H9 (cell line): Measurements from ENCODE around the gene EGLN1. TPM values are rescaled to one million over a fixed set of nuclear protein-coding genes. Genes with fewer than 3 reads are reported as not detected.

Experiments used
- DNase-seq: peaks from one replicate; pipeline ENCODE4 v3.0.0-alpha.2; 2017
- H2AFZ ChIP-seq: one replicate; pipeline ENCODE4 v1.6.1; 2013; ENCODE audit warnings: mild to moderate bottlenecking, low read length, control low read depth, moderate library complexity
- H2AK5ac ChIP-seq: 2 replicates; pipeline ENCODE4 v1.6.1; 2013; ENCODE audit warnings: low read length, control low read depth, mixed read lengths; ENCODE audit not compliant: insufficient read length
- H2BK120ac ChIP-seq: one replicate; pipeline ENCODE4 v1.6.1; 2013; ENCODE audit warnings: low read depth, mild to moderate bottlenecking, low read length, control low read depth, inconsistent platforms; ENCODE audit not compliant: poor library complexity, severe bottlenecking
- H2BK12ac ChIP-seq: 2 replicates; pipeline ENCODE4 v1.6.1; 2013; ENCODE audit warnings: low read length, control low read depth, mixed read lengths, low read depth; ENCODE audit not compliant: insufficient read length
- H2BK15ac ChIP-seq: 2 replicates; pipeline ENCODE4 v1.6.1; 2013; ENCODE audit warnings: low read depth, low read length, control low read depth
- H2BK20ac ChIP-seq: one replicate; pipeline ENCODE4 v1.6.1; 2013; ENCODE audit warnings: low read depth, mild to moderate bottlenecking, low read length, control low read depth, inconsistent platforms; ENCODE audit not compliant: poor library complexity, severe bottlenecking
- H2BK5ac ChIP-seq: 2 replicates; pipeline ENCODE4 v1.6.1; 2013; ENCODE audit warnings: low read length, control low read depth, mixed read lengths; ENCODE audit not compliant: insufficient read length
- H3K14ac ChIP-seq: 2 replicates; pipeline ENCODE4 v1.6.1; 2013; ENCODE audit warnings: low read length, control low read depth; ENCODE audit not compliant: insufficient read depth
- H3K18ac ChIP-seq: 2 replicates; pipeline ENCODE4 v1.6.1; 2013; ENCODE audit warnings: low read depth, mild to moderate bottlenecking, mixed read lengths, low read length, control low read depth; ENCODE audit not compliant: insufficient read length
- H3K23ac ChIP-seq: 2 replicates; pipeline ENCODE4 v1.6.1; 2013; ENCODE audit warnings: low read length, control low read depth, mixed read lengths, low read depth; ENCODE audit not compliant: insufficient read length
- H3K23me2 ChIP-seq: 2 replicates; pipeline ENCODE4 v1.6.1; 2013; ENCODE audit warnings: low read depth, mild to moderate bottlenecking, mixed read lengths, low read length, control low read depth; ENCODE audit not compliant: insufficient read length, poor library complexity, severe bottlenecking
- H3K27ac ChIP-seq: 2 replicates; pipeline ENCODE4 v1.5.1; 2013; ENCODE audit warnings: low read length, control low read depth, mixed read lengths, low read depth; ENCODE audit not compliant: insufficient read length
- H3K27me3 ChIP-seq: 2 replicates; pipeline ENCODE4 v1.6.1; 2013; ENCODE audit warnings: low read length, control low read depth, inconsistent platforms; ENCODE audit not compliant: insufficient read depth
- H3K4ac ChIP-seq: 2 replicates; pipeline ENCODE4 v1.6.1; 2013; ENCODE audit warnings: low read depth, mild to moderate bottlenecking, control low read depth, inconsistent platforms, low read length, moderate library complexity
- H3K4me1 ChIP-seq: 2 replicates; pipeline ENCODE4 v1.6.1; 2013; ENCODE audit warnings: low read length, control low read depth, inconsistent platforms; ENCODE audit not compliant: insufficient read depth
- H3K4me2 ChIP-seq: 2 replicates; pipeline ENCODE4 v1.6.1; 2013; ENCODE audit warnings: low read length, control low read depth, mixed read lengths; ENCODE audit not compliant: insufficient read length, insufficient read depth
- H3K56ac ChIP-seq: 2 replicates; pipeline ENCODE4 v1.6.1; 2013; ENCODE audit warnings: low read depth, mild to moderate bottlenecking, mixed read lengths, low read length, control low read depth; ENCODE audit not compliant: insufficient read length
- H3K79me1 ChIP-seq: 2 replicates; pipeline ENCODE4 v1.6.1; 2013; ENCODE audit warnings: low read depth, mild to moderate bottlenecking, moderate library complexity, low read length, control low read depth, inconsistent platforms; ENCODE audit not compliant: insufficient read depth, poor library complexity, severe bottlenecking
- H3K79me2 ChIP-seq: 2 replicates; pipeline ENCODE4 v1.6.1; 2013; ENCODE audit warnings: low read length, control low read depth, inconsistent platforms; ENCODE audit not compliant: insufficient read depth
- H3K9ac ChIP-seq: 2 replicates; pipeline ENCODE4 v1.6.1; 2013; ENCODE audit warnings: low read length, control low read depth, mixed read lengths; ENCODE audit not compliant: insufficient read length; ENCODE audit errors: extremely low read depth
- H3K9me3 ChIP-seq: one replicate; pipeline ENCODE4 v1.6.1; 2013; ENCODE audit warnings: low read depth, low read length, inconsistent platforms; ENCODE audit not compliant: control insufficient read depth
- H3T11ph ChIP-seq: one replicate; pipeline ENCODE4 v1.6.1; 2013; ENCODE audit warnings: mild to moderate bottlenecking, low read length, control low read depth, inconsistent platforms
- H4K20me1 ChIP-seq: one replicate; pipeline ENCODE4 v1.6.1; 2013; ENCODE audit not compliant: control insufficient read depth, insufficient read length, insufficient read depth
- H4K5ac ChIP-seq: 2 replicates; pipeline ENCODE4 v1.6.1; 2013; ENCODE audit warnings: low read depth, mild to moderate bottlenecking, mixed read lengths, low read length, control low read depth; ENCODE audit not compliant: insufficient read length
- H4K8ac ChIP-seq: replicated peaks from 2 replicates; pipeline ENCODE4 v1.6.1; 2013; ENCODE audit warnings: low read length, control low read depth, mixed read lengths, low read depth; ENCODE audit not compliant: insufficient read length
- H4K91ac ChIP-seq: 2 replicates; pipeline ENCODE4 v1.6.1; 2013; ENCODE audit warnings: low read depth, mild to moderate bottlenecking, moderate library complexity, mixed read lengths, low read length, control low read depth; ENCODE audit not compliant: insufficient read length
- H3K27ac Mint-ChIP-seq, 3 experiments: 2 replicates in 2 of 3; 3 replicates in 1 of 3; pipeline ENCODE4 v1.8.0; 2020 to 2021; ENCODE audit warnings: mixed read lengths in 3 of 3, mild to moderate bottlenecking in 1 of 3, moderate library complexity in 1 of 3
- H3K27me3 Mint-ChIP-seq: 2 replicates; pipeline ENCODE4 v1.8.0; 2021; ENCODE audit warnings: low read depth, mild to moderate bottlenecking, moderate library complexity, mixed read lengths
- H3K36me3 Mint-ChIP-seq, 3 experiments: 2 replicates in 2 of 3; 3 replicates in 1 of 3; pipeline ENCODE4 v1.8.0; 2020 to 2021; ENCODE audit warnings: low read depth in 3 of 3, mixed read lengths in 3 of 3; ENCODE audit not compliant: insufficient read depth in 1 of 3
- H3K4me1 Mint-ChIP-seq, 2 experiments: 2 replicates each; pipeline ENCODE4 v1.8.0; 2020; ENCODE audit warnings: mixed read lengths in 2 of 2
- H3K4me3 Mint-ChIP-seq, 2 experiments: 2 replicates in 1 of 2; 3 replicates in 1 of 2; pipeline ENCODE4 v1.8.0; 2020 to 2021; ENCODE audit warnings: mild to moderate bottlenecking in 2 of 2, mixed read lengths in 2 of 2, moderate library complexity in 1 of 2
- H3K9me3 Mint-ChIP-seq, 2 experiments: 2 replicates in 1 of 2; 3 replicates in 1 of 2; pipeline ENCODE4 v1.8.0; 2020; ENCODE audit warnings: mild to moderate bottlenecking in 2 of 2, mixed read lengths in 2 of 2, moderate library complexity in 1 of 2
- CTCF ChIP-seq: fragments of 200-600 bp; sonication (generic); conservative IDR thresholded peaks from 3 replicates; pipeline ENCODE4 v1.8.0; 2021; ENCODE audit warnings: antibody characterized with exemption, mild to moderate bottlenecking
- WGBS: extraction: QIAGEN DNeasy Blood & Tissue Kit; methylation state at CpG from one replicate; pipeline ENCODE4 v1.1.7; 2013; ENCODE audit warnings: missing lambda C conversion rate, low lambda C conversion rate, mixed read lengths; ENCODE audit not compliant: insufficient read length; ENCODE audit errors: extremely low coverage; 5-methylcytosine and 5-hydroxymethylcytosine counted together
- total RNA-seq: library from RNA; stranded (reverse); gene quantifications from 2 replicates; pipeline ENCODE4 v1.2.1, GENCODE V29; 2021

The EGLN1 gene
- total RNA-seq, 1 experiment from 2014 or later: 8.4 TPM

- Histone ChIP-seq H3K79me2 (no peaks in the 10 kb centered on the region), H3K9me3 (no peaks in the 10 kb centered on the region), H2AK5ac (no peak overlapping the region), H2BK20ac (no peak overlapping the region), H4K5ac (no peak overlapping the region), H3K27me3 (no peaks in the 10 kb centered on the region), H3K23ac (no peak overlapping the region), H2BK120ac (no peak overlapping the region), H3K79me1 (no peaks in the 10 kb centered on the region), H3K56ac (no peak overlapping the region), H4K91ac (no peak overlapping the region), H4K20me1 (no peaks in the 10 kb centered on the region), H2BK12ac (no peak overlapping the region), H3K23me2 (no peaks in the 10 kb centered on the region), H3K18ac (no peak overlapping the region), H3K4me1 (no peaks in the 10 kb centered on the region), H4K8ac (no peak overlapping the region), H2BK15ac (no peak overlapping the region), H3K4ac (no peak overlapping the region), H3T11ph (no peak overlapping the region), H3K4me2 (no peak overlapping the region), H3K14ac (no peak overlapping the region), H3K9ac (no peak overlapping the region), H2AFZ (no peak overlapping the region), H3K27ac (no peak overlapping the region), H2BK5ac (no peak overlapping the region)
- H3K9me3 Mint-ChIP-seq: no peaks in the 10 kb centered on the region
- H3K36me3 Mint-ChIP-seq: peaks cover 0 to 14% (median 8%) of the 10 kb centered on the region in 3 experiments; a peak in 5 of 7 replicates
- H3K4me3 Mint-ChIP-seq: no peak overlapping the region
- no peak for DNase-seq
- no peak for TF ChIP-seq CTCF
- WGBS: no CpG with 5 or more reads among the region's 10 CpGs
- H3K4me1 Mint-ChIP-seq: no peaks in the 10 kb centered on the region
- no peaks in the 10 kb centered on the region for H3K27me3 Mint-ChIP-seq
- no peak overlapping the region for H3K27ac Mint-ChIP-seq
These were observed 64.8 kb downstream of the EGLN1 start for GRCh38 chr1:231357187-231357772.
